ENCODE data around the gene ASB6.

GRCh38 chr9:129648764-129649115 is 6.8 kb upstream of the ASB6 start:
- TF ChIP-seq POLR2AphosphoS5 (IDR thresholded peaks at IDR 0.05), result no peak
- TF ChIP-seq CTCF (IDR thresholded peaks at IDR 0.05), result no peak
